ENCODE data around the gene BMPR1B. TPM values are rescaled to one million over a fixed set of nuclear protein-coding genes. Genes with fewer than 3 reads are reported as not detected.

Gene BMPR1B
- total RNA-seq, 1 donor from 2014 or later, result 5.6 TPM

GRCh38 chr4:94801016-94801415 is 43.3 kb downstream of the BMPR1B start:
- Mint-ChIP-seq H3K9me3 (ENCODE audit: low read depth) (no peaks in the 10 kb centered on the region), H3K27ac (ENCODE audit: unreplicated experiment) (no peak overlapping the region), H3K36me3 (ENCODE audit: low read depth) (peaks cover 2% of the 10 kb centered on the region), H3K4me1 (ENCODE audit: low read depth) (peaks cover 42% of the 10 kb centered on the region), H3K27me3 (ENCODE audit: low read depth) (no peaks in the 10 kb centered on the region), H3K4me3 (ENCODE audit: unreplicated experiment) (no peak overlapping the region)
- DNase-seq (ENCODE audit: low spot score), result no peak
- TF ChIP-seq, protein P1, sequence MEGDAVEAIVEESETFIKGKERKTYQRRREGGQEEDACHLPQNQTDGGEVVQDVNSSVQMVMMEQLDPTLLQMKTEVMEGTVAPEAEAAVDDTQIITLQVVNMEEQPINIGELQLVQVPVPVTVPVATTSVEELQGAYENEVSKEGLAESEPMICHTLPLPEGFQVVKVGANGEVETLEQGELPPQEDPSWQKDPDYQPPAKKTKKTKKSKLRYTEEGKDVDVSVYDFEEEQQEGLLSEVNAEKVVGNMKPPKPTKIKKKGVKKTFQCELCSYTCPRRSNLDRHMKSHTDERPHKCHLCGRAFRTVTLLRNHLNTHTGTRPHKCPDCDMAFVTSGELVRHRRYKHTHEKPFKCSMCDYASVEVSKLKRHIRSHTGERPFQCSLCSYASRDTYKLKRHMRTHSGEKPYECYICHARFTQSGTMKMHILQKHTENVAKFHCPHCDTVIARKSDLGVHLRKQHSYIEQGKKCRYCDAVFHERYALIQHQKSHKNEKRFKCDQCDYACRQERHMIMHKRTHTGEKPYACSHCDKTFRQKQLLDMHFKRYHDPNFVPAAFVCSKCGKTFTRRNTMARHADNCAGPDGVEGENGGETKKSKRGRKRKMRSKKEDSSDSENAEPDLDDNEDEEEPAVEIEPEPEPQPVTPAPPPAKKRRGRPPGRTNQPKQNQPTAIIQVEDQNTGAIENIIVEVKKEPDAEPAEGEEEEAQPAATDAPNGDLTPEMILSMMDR (IDR thresholded peaks at IDR 0.05), result no peak

GRCh38 chr4:94802091-94802490 is 44.3 kb downstream of the BMPR1B start:
- no peak for DNase-seq (ENCODE audit: low spot score)
- Mint-ChIP-seq H3K9me3 (ENCODE audit: low read depth) (no peaks in the 10 kb centered on the region), H3K36me3 (ENCODE audit: low read depth) (no peaks in the 10 kb centered on the region), H3K4me3 (ENCODE audit: unreplicated experiment) (no peak overlapping the region), H3K27me3 (ENCODE audit: low read depth) (no peaks in the 10 kb centered on the region), H3K4me1 (ENCODE audit: low read depth) (peaks cover 48% of the 10 kb centered on the region), H3K27ac (ENCODE audit: unreplicated experiment) (no peak overlapping the region)
- TF ChIP-seq, protein P1 (IDR thresholded peaks at IDR 0.05), result no peak

- TF ChIP-seq, protein P1 (IDR thresholded peaks at IDR 0.05), result no peak
- no peaks in the 10 kb centered on the region for H3K36me3 Mint-ChIP-seq (ENCODE audit: low read depth)
- H3K4me3 Mint-ChIP-seq (ENCODE audit: unreplicated experiment), result no peak overlapping the region
- no peaks in the 10 kb centered on the region for H3K9me3 Mint-ChIP-seq (ENCODE audit: low read depth)
- no peak for DNase-seq (ENCODE audit: low spot score)
- no peak overlapping the region for H3K27ac Mint-ChIP-seq (ENCODE audit: unreplicated experiment)
- no peaks in the 10 kb centered on the region for H3K27me3 Mint-ChIP-seq (ENCODE audit: low read depth)
- H3K4me1 Mint-ChIP-seq (ENCODE audit: low read depth), result peaks cover 48% of the 10 kb centered on the region
These were observed 45.4 kb downstream of the BMPR1B start for GRCh38 chr4:94803181-94803580.

- no peak for DNase-seq (ENCODE audit: low spot score)
- H3K36me3 Mint-ChIP-seq (ENCODE audit: low read depth), result no peaks in the 10 kb centered on the region
- H3K4me3 Mint-ChIP-seq (ENCODE audit: unreplicated experiment), result no peak overlapping the region
- no peak overlapping the region for H3K27ac Mint-ChIP-seq (ENCODE audit: unreplicated experiment)
- TF ChIP-seq, protein P1 (IDR thresholded peaks at IDR 0.05), result no peak
- H3K4me1 Mint-ChIP-seq (ENCODE audit: low read depth), result peaks cover 37% of the 10 kb centered on the region
- H3K9me3 Mint-ChIP-seq (ENCODE audit: low read depth), result no peaks in the 10 kb centered on the region
- no peaks in the 10 kb centered on the region for H3K27me3 Mint-ChIP-seq (ENCODE audit: low read depth)
These were observed 46.9 kb downstream of the BMPR1B start for GRCh38 chr4:94804650-94805049.

GRCh38 chr4:94806376-94806775 is 48.6 kb downstream of the BMPR1B start:
- Mint-ChIP-seq H3K27ac (ENCODE audit: unreplicated experiment) (no peak overlapping the region), H3K9me3 (ENCODE audit: low read depth) (no peaks in the 10 kb centered on the region), H3K4me1 (ENCODE audit: low read depth) (peaks cover 44% of the 10 kb centered on the region), H3K27me3 (ENCODE audit: low read depth) (no peaks in the 10 kb centered on the region), H3K36me3 (ENCODE audit: low read depth) (no peaks in the 10 kb centered on the region), H3K4me3 (ENCODE audit: unreplicated experiment) (no peak overlapping the region)
- TF ChIP-seq, protein P1 (IDR thresholded peaks at IDR 0.05), result no peak
- DNase-seq (ENCODE audit: low spot score), result no peak
